Measurements from ENCODE around the gene MAGI2.

Gene MAGI2

GRCh38 chr7:78609281-78609680 lies 844.2 kb downstream of the MAGI2 start:
- H3K4me3 ChIP-seq (ENCODE audit: low read length, poor library complexity, severe bottlenecking) = no peak overlapping the region
- H3F3A ChIP-seq (ENCODE audit: low read depth) = no peaks in the 10 kb centered on the region
- no peaks in the 10 kb centered on the region for H3K9me2 ChIP-seq (replicated peaks; ENCODE audit: low read depth, low read length)
- H2AFZ ChIP-seq (ENCODE audit: low read length) = no peak overlapping the region
- no peaks in the 10 kb centered on the region for H4K20me1 ChIP-seq (ENCODE audit: insufficient read depth, low read length, poor library complexity, severe bottlenecking)
- H3K27me3 ChIP-seq (ENCODE audit: insufficient read depth, low read length, poor library complexity, severe bottlenecking) = no peaks in the 10 kb centered on the region
- H3K9me3 ChIP-seq (ENCODE audit: insufficient read depth, low read depth, low read length) = no peaks in the 10 kb centered on the region
- H3K79me2 ChIP-seq (ENCODE audit: insufficient read depth, low read length) = no peaks in the 10 kb centered on the region
- no peaks in the 10 kb centered on the region for H3K4me1 ChIP-seq (ENCODE audit: insufficient read depth, low read length, poor library complexity, severe bottlenecking)
- TF ChIP-seq EZH2phosphoT487 (IDR thresholded peaks at IDR 0.05; ENCODE audit: borderline replicate concordance) = no peak
- no peak for TF ChIP-seq CTCF (conservative IDR thresholded peaks at IDR 0.05; ENCODE audit: low read length)
- no peak overlapping the region for H3K9ac ChIP-seq (ENCODE audit: low read depth, low read length, poor library complexity, severe bottlenecking)
- H3K4me2 ChIP-seq (ENCODE audit: low read depth, low read length, poor library complexity, severe bottlenecking) = no peak overlapping the region
- H3K36me3 ChIP-seq (ENCODE audit: insufficient read depth, low read length) = no peaks in the 10 kb centered on the region

GRCh38 chr7:78607099-78607498 lies 846.4 kb downstream of the MAGI2 start:
- H3K4me3 ChIP-seq (ENCODE audit: low read length, poor library complexity, severe bottlenecking) = no peak overlapping the region
- no peak overlapping the region for H3K9ac ChIP-seq (ENCODE audit: low read depth, low read length, poor library complexity, severe bottlenecking)
- TF ChIP-seq CTCF (conservative IDR thresholded peaks at IDR 0.05; ENCODE audit: low read length) (peak; percentile 52), EZH2phosphoT487 (IDR thresholded peaks at IDR 0.05; ENCODE audit: borderline replicate concordance) (no peak)
- H3K27me3 ChIP-seq (ENCODE audit: insufficient read depth, low read length, poor library complexity, severe bottlenecking) = no peaks in the 10 kb centered on the region
- no peak overlapping the region for H3K4me2 ChIP-seq (ENCODE audit: low read depth, low read length, poor library complexity, severe bottlenecking)
- H3K9me2 ChIP-seq (replicated peaks; ENCODE audit: low read depth, low read length) = no peaks in the 10 kb centered on the region
- no peaks in the 10 kb centered on the region for H3F3A ChIP-seq (ENCODE audit: low read depth)
- no peaks in the 10 kb centered on the region for H3K4me1 ChIP-seq (ENCODE audit: insufficient read depth, low read length, poor library complexity, severe bottlenecking)
- H3K36me3 ChIP-seq (ENCODE audit: insufficient read depth, low read length) = no peaks in the 10 kb centered on the region
- H3K9me3 ChIP-seq (ENCODE audit: insufficient read depth, low read depth, low read length) = no peaks in the 10 kb centered on the region
- H3K79me2 ChIP-seq (ENCODE audit: insufficient read depth, low read length) = no peaks in the 10 kb centered on the region
- no peak overlapping the region for H2AFZ ChIP-seq (ENCODE audit: low read length)
- no peaks in the 10 kb centered on the region for H4K20me1 ChIP-seq (ENCODE audit: insufficient read depth, low read length, poor library complexity, severe bottlenecking)

DNA sequence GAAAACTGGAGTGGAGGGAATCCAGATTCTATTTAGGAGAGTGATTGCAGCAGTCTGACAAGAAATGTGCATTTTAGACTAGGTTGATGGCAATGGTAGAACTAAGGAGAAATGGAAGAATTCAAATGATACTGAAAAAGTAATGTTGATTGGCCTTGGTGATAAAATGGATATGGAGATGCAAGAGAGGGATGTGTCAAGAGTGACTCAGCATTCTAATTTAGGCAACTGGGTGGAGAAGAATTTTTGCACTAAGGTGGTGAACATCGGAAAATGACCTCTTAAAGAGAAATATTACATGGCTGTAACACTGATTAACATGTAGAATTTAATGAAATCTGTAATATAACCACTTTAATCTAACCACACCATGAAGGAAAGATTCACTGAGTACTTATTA lies 848.3 kb downstream of the MAGI2 start:
- TF ChIP-seq CTCF (conservative IDR thresholded peaks at IDR 0.05; ENCODE audit: low read length) (no peak), EZH2phosphoT487 (IDR thresholded peaks at IDR 0.05; ENCODE audit: borderline replicate concordance) (no peak)
- no peak overlapping the region for H3K9ac ChIP-seq (ENCODE audit: low read depth, low read length, poor library complexity, severe bottlenecking)

More for the DNA sequence above, 848.3 kb downstream of the MAGI2 start:
- Histone ChIP-seq H2AFZ (ENCODE audit: low read length) (no peak overlapping the region), H3K36me3 (ENCODE audit: insufficient read depth, low read length) (no peaks in the 10 kb centered on the region), H3K9me2 (replicated peaks; ENCODE audit: low read depth, low read length) (no peaks in the 10 kb centered on the region), H3K4me2 (ENCODE audit: low read depth, low read length, poor library complexity, severe bottlenecking) (no peak overlapping the region), H4K20me1 (ENCODE audit: insufficient read depth, low read length, poor library complexity, severe bottlenecking) (no peaks in the 10 kb centered on the region), H3K4me3 (ENCODE audit: low read length, poor library complexity, severe bottlenecking) (no peak overlapping the region), H3K79me2 (ENCODE audit: insufficient read depth, low read length) (no peaks in the 10 kb centered on the region), H3K4me1 (ENCODE audit: insufficient read depth, low read length, poor library complexity, severe bottlenecking) (no peaks in the 10 kb centered on the region), H3K27me3 (ENCODE audit: insufficient read depth, low read length, poor library complexity, severe bottlenecking) (no peaks in the 10 kb centered on the region), H3F3A (ENCODE audit: low read depth) (no peaks in the 10 kb centered on the region), H3K9me3 (ENCODE audit: insufficient read depth, low read depth, low read length) (no peaks in the 10 kb centered on the region)

Measured in Loucy (cell line).